HL-60/S4 (cell line): ENCODE measurements around the gene POLR2C.
"Not testable (repeated sequence)": the region's sequence is repeated elsewhere in the genome, so short reads cannot be mapped to it uniquely, and the experiment has no call there.

Experiments
- in situ Hi-C: fragments of 300-500 bp; cut with MboI; formaldehyde crosslinking; loops from 2 replicates; pipeline ENCODE4 v1.14.3; 2022; ENCODE audit warnings: low sequenced_read_pairs

Gene POLR2C

DNA sequence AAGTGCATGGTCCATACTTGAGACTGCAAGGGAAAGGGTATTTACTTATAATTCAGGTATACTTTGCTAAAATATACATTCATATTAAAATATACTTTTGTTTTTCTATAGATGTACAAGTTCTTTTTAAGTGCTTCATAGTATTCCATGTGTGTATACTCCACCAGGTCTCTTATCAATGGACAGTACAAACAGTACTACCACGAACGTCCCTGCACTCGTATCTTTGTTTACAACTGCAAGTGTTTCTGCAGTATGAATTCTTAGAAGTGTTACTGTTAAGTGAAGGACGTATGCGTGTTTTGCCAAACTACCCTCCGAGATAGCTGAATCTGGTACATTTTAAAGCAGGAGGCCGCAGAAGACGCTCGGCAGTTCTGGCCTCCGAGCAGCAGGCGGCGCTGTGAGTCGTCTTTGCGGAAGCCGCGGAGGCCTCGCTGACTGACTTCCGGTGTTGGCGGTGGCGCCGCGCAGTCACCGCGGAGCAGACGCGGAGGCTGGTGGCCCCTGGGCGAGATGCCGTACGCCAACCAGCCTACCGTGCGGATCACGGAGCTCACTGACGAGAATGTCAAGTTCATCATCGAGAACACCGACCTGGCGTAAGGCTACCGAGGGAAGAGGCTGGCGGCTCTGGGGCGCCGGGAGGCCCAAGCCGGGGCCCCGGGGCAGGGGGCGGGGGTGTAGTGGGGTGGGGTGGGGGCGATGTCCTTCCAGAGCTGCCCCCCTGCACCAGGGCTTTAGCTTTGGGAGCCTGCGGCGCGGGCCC lies at the start of gene POLR2C:
Gene POLR2C, plus strand, starts transcription at position 471 of the 769 bp plus-strand sequence. Its CDS starts 46 bp downstream, at position 517.
- in situ Hi-C loops, result no loop called here

DNA sequence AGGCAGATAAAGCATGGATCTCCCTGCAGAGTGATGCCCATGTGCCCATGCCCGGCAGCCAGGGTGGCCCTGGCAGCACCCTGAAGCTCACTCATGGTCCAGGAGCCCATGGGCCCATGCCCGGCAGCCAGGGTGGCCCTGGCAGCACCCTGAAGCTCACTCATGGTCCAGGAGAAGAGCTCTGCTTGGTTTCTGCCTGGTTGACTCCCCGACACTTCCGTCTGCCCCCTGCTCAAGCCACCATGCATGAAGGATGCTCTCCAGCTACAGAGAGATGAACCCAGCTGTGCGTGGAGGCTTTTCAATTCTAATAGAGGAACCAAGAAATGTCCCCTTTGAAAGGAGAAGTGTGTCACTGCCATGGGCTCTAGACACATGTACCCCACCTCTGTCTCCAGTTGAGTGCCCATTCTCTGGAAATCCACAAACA lies 49.2 kb upstream of the POLR2C start:
- in situ Hi-C loops, result no loop called here

DNA sequence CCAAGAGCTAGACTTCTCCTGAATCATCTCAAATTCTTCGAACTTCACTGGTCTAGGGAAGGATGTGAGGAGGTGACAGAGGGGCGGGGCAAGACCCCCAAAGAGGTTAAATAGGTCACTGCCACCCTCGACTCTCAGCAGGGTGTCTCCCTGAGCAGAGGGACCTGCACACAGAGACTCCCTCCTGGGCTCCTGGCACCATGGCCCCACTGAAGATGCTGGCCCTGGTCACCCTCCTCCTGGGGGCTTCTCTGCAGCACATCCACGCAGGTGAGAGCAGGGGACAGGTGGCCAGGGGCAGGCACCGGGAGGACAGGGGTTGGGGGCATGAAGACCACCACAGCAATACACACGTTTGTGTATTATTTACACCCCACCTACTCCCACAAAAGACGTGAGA lies 48.7 kb upstream of the POLR2C start:
- in situ Hi-C loops, result no loop called here

DNA sequence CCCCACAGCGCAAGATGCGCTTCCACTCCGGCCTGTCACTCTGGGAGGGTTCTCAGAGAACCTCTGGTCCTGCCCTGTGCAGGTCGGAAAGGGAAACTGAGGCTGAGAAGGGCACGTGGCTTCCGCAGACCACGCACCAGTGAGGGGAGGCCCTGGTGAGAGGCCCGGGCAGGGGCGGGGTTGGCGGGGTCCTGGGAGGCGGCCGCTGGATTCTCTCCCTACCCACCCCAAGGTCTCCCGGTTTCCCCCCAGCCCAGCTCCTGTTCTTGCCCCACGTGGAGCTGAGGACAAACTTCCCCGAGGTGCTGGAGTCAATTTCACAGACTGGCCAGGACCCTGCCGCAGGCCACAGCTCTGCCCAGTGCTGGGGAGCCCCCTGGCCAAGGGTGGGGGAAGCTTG lies 46.4 kb upstream of the POLR2C start:
- in situ Hi-C loops, result loop anchor here (5.0 kb wide), 1 partner anchor 114 kb away; no protein-coding TSS in a partner anchor

DNA sequence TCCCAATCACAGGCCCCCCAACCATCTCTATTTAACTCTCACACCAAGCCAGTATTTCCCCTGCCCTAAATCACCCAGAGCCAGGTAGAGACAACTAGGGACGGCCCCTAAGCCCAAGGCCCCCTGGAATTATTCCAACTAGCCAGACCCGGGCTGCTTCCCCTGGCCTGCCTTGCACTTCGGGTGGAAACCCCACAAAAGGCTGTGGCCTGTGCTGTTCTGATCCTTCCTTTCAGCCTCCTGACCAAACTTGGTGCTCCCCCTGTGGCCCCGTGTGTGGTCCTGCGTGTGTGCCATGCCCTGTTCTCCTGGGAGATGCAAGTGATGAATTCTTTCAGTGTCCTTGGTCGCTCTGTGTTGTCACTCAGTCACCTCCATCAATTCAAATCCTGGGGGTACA lies 43.0 kb upstream of the POLR2C start:
- in situ Hi-C loops, result loop anchor here (5.0 kb wide), 1 partner anchor 117 kb away; no protein-coding TSS in a partner anchor

DNA sequence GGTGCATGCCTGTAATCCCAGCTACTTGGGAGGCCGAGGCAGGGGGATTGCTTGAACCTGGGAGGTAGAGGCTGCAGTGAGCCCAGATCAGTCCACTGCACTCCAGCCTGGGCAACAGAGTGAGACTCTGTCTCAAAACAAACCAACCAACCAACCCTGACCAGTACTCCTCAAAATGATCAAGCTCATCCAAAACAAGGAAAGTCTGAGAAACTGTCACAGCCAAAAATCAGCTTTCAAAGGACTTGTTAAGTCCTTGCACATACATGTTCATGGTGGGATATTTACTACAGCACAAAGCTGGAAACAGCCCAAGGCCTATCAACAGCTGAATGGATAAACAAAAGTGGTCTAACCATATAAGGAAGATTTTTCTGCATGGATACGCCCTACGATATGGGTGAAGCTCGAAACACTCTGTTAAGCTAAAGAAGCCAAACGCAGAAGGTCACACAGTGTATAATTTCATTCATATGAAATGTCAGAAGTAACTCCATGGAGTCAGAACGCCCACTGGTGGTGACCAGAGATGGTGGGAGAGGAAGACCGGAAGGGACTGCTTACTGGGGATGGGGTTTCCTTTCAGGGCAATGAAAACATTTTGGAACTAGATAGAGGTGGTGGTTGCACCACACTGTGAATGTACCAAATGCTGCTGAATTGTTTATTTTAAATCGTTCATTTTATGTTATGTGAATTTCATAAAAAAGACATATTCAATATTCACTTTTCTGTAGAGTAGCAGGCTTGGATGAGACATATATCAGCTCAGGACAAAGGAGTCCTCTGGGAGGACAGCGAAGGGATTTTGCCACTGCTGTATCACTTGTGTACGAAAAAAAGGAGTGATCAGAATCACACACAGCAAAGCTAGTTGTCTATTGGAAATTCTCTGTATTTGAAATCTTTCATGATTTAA lies 40.2 kb upstream of the POLR2C start:
- in situ Hi-C loops, result no loop called here

DNA sequence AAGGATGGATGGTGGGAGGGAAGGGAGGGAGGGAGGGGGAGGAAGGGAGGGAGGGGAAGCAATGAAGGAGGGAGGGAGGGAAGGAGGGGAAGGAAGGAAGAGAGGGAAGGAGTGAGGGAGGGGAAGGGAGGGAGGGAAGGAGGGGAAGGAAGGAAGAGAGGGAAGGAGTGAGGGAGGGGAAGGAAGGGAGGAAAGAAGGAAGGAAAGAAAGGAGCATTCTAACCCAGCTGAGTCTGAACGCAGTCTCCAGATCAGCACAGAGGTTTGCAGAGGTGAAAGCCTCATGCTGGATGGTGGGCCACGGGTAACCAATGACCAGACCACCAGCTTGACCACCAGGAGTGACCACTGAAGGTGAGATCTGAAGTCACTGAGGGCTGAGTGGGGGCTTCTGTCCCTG lies 39.3 kb upstream of the POLR2C start:
- in situ Hi-C loops, result no loop called here

DNA sequence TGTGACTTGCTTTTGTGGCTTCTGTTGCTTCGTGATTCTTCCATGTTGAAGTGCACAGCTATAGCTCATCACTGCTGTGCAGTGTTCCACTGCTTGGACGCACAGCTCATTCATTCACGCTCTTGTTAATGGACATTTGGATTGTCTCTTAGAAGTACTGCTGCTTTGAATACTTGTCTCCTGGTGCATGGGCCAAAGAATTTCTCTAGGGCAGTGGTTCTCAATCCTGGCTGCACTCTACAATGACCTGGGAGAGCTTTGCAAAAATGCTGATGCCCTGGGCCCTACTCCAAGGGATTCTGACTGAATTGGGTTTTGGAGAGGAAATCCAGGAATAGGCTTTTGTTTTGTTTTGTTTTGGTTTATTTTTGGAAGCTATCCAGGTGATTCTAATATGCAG lies 37.9 kb upstream of the POLR2C start:
- in situ Hi-C loops, result no loop called here

DNA sequence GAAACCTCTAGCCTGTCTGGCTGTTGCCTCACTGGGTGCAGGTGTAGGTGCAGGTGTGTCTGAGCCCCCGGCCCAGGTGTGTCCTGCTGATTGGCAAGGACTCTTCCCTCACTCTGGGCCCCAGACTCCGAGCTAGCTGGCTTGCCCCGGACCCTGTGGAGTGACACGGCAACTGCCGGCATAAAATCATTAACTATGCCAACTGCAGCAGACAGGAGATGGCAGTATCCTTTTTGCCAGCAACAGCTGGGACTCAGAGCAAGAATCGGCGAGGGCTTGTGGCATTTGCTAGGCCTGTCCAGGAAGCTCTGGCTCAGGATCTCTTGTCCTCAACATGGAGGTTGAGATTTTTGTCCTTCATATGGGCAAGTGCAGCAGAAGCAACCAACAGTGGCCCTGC lies 36.1 kb upstream of the POLR2C start:
- in situ Hi-C loops, result no loop called here

DNA sequence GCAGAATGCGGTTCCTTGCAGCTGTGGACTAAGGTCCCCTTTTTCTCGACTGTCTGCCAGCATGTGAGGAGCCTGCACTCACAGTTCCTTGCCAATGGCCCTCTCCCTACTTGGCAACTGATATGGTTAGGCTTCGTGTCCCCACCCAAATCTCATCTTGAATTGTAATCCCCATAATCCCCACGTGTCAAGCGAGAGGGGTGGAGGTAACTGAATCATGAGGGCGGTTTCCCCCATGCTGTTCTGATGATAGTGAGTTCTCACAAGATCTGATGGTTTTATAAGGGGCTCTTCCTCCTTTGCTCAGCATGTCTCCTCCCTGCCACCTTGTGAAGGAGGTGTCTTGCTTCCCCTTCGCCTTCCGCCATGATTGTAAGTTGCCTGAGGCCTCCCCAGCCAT lies 35.2 kb upstream of the POLR2C start:
- in situ Hi-C loops, result no loop called here

DNA sequence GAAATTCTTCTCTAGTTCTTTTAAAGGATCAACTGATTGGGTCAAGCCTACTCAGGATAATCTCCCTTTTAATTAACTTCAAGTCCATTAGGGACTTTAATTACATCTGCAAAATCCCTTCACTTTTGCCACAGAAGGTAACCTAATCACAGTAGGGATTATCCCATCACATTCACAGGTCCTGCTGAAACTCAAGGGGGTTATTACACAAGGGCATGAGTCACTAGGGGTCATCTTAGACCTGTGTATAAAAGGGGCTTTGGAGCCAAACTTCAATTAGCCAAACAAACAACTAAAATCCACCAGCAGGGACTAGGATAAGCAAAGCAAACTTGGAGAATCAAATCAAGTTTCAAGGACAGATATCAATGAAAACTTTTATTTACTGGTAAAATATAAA lies 34.7 kb upstream of the POLR2C start:
- in situ Hi-C loops, result no loop called here

DNA sequence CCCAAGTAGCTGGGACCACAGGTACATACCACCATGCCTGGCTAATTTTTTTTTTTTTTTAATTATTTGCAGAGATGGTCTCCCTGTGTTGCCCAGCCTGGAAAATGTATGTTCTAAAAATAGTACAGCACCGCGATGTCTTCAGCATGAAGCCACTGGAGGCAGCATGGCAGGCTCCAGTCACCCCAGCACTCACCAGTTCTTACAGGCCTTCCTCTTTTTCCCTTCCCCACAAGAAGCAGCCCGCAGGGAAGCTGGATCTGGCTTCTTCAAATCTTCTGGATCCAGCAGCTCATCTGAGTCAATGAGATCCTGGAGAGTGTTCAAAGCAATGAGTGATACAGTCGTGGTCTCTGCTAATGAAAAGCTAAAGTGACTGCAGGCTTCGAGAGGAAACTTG lies 31.5 kb upstream of the POLR2C start:
- in situ Hi-C loops, result no loop called here

DNA sequence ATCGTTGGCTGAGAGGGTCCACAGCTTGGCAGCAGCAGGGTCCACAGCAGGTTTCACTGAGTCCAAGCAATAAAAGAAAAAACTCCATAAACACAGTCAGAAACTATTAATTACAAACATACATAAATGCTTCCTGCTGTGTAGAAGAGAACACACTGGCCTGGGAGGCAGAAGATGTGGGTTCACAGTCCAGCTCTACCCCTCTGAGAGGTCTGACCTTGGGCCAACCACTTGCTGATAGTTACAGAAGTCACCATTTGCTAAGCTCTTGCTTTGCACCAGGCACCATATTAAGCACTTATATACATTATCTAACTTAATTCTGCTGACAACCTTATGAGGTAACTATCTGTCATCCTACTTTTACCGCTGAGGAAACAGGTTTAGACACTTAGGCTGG lies 30.0 kb upstream of the POLR2C start:
- in situ Hi-C loops, result no loop called here

DNA sequence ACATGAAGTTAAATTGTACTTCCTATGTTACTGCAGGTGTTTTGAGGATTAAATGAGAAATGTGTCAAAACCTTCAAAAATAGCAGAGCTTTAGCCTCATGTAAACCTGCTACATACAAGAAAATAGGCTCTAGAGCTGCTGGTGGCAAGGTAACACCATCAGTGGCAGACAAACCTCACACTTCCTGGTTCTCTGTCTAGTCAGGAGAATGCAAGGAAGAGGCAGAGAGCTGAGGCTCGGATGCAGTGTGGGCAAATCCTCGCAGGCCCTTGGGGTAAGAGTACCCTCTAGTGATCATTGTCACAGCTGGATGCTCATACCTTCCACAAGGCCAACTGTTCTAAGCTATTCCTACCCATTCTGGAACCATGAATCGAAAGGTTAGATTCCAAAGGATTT lies 29.5 kb upstream of the POLR2C start:
- in situ Hi-C loops, result no loop called here

DNA sequence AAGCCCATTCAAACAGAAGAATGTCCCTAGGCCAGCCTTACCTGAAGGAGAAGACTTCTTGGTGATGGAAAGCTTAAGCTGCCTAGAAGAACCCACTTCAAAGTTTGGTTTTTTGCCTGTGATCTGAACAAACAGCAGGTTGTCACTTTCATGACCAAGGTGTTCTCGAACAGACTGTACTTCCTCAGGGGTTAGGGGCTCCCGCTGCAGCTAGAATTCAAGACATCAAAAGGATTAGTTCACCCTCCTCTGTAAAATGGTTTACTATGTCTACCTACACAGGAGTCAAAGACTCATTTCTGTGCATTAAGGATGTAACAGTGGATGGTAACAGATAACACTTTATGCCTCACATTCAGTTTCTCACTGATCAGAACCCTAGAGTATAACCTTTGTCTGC lies 28.5 kb upstream of the POLR2C start:
- in situ Hi-C loops, result no loop called here

DNA sequence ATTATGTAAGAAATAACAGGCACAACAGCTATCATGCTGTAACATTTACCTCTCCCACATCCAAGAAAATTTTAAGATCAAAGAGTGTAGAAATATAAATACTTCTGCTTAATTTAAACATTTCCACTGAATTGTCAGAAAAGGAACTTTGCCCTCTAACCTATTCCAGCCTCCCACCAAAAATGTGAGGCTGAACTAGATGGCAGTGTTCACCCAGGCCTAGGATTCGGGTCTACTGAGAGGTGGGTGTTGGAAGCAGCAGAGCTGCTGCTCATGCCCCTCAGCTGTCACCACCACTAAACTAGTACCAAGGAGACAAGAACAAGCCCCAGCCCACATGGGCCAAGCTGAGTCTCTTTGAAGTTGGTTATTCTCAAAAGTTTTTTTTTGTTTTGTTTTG lies 26.6 kb upstream of the POLR2C start:
- in situ Hi-C loops, result no loop called here

DNA sequence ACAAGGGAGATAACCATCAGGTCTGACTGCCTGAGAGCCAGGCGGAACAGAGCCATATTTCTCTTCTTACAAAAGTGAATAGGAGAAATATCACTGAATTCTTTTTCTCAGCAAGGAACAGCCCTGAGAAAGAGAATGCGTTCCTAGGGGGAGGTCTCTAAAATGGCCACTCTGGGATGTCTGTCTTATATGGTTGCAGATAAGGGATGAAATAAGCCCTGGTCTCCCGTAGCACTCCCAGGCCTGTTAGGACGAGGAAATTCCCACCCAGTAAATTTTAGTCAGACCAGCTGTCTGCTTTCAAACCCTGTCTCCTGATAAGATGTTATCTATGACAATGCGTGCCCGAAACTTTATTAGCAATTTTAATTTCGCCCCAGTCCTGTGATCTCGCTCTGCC lies 22.5 kb upstream of the POLR2C start:
- in situ Hi-C loops, result not testable (repeated sequence)

DNA sequence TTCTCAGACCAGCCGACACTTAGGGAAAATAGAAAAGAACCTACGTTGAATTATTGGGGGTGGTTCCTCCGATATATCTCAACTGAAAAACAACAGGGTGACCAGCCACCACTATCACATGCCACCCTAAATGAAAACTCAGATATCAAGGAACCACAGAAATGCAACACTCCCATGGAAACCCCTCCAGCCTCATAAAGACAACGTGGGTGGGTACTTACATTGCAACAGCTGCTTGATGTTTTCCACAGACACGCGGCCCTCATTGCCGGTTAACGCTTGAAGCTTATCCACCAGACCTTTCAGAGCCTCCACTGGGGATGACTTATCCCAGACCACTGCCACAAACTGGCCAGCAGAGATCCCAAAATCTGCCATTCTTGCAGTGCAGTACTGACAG lies 21.9 kb upstream of the POLR2C start:
- in situ Hi-C loops, result not testable (repeated sequence)

DNA sequence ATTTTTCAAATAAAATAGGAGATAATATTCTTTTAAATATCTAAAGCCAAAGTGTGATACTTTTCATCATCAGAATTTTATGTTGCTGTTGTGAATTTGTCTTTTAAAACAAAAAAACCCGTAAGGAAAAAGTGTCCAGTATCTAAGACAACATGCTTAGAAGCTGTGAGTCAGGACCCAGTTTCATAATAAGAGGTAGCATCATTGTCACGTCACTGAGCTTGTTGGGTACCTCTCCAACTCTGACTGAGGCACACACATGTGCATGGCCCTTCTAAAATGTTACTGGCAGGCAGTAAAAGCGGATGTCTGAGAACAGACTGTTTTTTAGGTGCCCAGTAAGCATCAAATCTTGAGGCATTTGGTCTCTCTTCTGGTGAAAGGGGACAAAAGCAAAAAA lies 17.8 kb upstream of the POLR2C start:
- in situ Hi-C loops, result no loop called here

DNA sequence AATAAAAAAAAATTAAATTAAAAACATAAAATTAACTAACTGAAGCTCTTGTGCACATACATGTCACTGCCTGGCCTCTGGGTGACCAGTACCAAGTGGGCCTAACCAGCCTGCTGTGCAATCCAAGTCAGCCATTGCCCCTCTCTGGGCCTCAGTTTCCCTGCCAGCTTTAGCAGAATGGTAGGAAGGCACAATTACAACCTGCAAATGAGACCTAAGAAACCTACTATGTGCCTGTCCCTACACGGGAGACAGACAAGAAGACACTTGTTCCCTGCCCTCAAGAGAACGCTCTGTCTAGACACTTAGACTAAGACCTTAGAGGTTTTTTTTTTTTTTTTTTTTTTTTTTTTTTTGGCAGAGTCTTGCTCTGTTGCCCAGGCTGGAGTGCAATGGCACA lies 17.0 kb upstream of the POLR2C start:
- in situ Hi-C loops, result no loop called here

DNA sequence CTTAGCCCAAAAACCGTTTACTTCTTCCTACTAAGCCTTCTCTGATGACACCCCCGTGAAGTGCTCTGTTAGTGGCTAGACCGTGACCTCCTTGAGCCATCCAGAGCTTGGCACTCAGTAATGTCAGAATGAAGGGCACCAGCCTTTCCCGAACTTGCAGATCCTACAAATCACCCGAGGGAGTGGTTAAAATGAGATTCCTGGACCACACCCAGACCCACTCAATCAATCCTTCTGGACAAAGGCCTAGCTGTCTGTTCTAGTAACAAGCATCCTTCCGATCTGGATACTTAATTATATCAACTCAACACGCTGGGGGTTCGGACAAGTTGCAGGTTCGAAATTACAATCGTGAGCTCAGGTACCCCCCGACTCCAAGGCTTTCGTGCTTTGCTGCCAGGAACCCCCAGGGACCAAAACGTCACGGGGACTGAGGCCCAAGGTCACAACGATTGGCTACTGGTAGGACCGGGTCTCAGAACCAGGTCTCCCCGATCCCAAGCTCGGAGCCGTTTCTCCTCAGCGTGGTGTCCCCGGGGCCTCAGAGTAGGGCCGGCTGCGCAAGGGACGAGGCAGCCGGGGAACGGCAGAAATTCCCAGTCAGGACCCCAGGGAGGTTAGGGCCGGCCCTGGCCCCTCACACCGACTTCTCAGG lies 15.8 kb upstream of the POLR2C start:
- in situ Hi-C loops, result no loop called here
